Keratinocyte (primary cell): ENCODE measurements around the gene DDA1. TPM values are rescaled to one million over a fixed set of nuclear protein-coding genes. Genes with fewer than 3 reads are reported as not detected.

ENCODE experiments used
- DNase-seq: peaks from one replicate; pipeline ENCODE4 v3.0.0-alpha.2; 2011; ENCODE audit warnings: low read depth, missing footprints, low spot score
- FAIRE-seq: peaks from 2 replicates; lab custom pipeline; 2011; peaks lifted over from hg19 to GRCh38; lab: Jason Lieb, UNC
- H2AFZ ChIP-seq: 2 replicates; pipeline ENCODE4 v1.6.0; 2012; ENCODE audit warnings: low read length, control low read depth, inconsistent platforms; ENCODE audit not compliant: control insufficient read depth
- H3K27ac ChIP-seq: 2 replicates; pipeline ENCODE4 v1.5.1; 2011; ENCODE audit warnings: low read length; ENCODE audit not compliant: control insufficient read depth, insufficient read depth
- H3K27me3 ChIP-seq: 3 replicates; pipeline ENCODE4 v1.6.0; 2011; ENCODE audit warnings: low read length; ENCODE audit not compliant: control insufficient read depth, insufficient read depth; ENCODE audit errors: extremely low read depth
- H3K36me3 ChIP-seq, 2 experiments: 2 replicates in 1 of 2; 3 replicates in 1 of 2; pipeline ENCODE4 v1.5.1; 2011; ENCODE audit warnings: low read length in 2 of 2, mild to moderate bottlenecking in 1 of 2; ENCODE audit not compliant: control insufficient read depth in 2 of 2, insufficient read depth in 2 of 2; ENCODE audit errors: extremely low read depth in 1 of 2
- H3K4me1 ChIP-seq: 3 replicates; pipeline ENCODE4 v1.5.1; 2011; ENCODE audit warnings: low read length; ENCODE audit not compliant: control insufficient read depth, insufficient read depth; ENCODE audit errors: extremely low read depth
- H3K4me2 ChIP-seq: 3 replicates; pipeline ENCODE4 v1.6.0; 2011; ENCODE audit warnings: low read depth, low read length; ENCODE audit not compliant: control insufficient read depth, insufficient read depth; ENCODE audit errors: extremely low read depth
- H3K4me3 ChIP-seq, 3 experiments: fragments of 200-600 bp in 1 of 3; sonication (generic) in 1 of 3; 2 replicates in 2 of 3; 3 replicates in 1 of 3; pipeline ENCODE4 v1.5.1; 2011 to 2016; ENCODE audit warnings: low read length in 3 of 3, mild to moderate bottlenecking in 3 of 3, control low read depth in 2 of 3, inconsistent platforms in 1 of 3, low read depth in 1 of 3, mixed read lengths in 1 of 3, mixed run types in 1 of 3, moderate library complexity in 1 of 3; ENCODE audit not compliant: control insufficient read depth in 2 of 3, insufficient read depth in 2 of 3; ENCODE audit errors: extremely low read depth in 1 of 3
- H3K79me2 ChIP-seq: 2 replicates; pipeline ENCODE4 v1.6.0; 2012; ENCODE audit warnings: low read length; ENCODE audit not compliant: control insufficient read depth, insufficient read depth
- H3K9ac ChIP-seq: 3 replicates; pipeline ENCODE4 v1.6.0; 2011; ENCODE audit warnings: low read length; ENCODE audit not compliant: control insufficient read depth, insufficient read depth; ENCODE audit errors: extremely low read depth
- H3K9me1 ChIP-seq: 3 replicates; pipeline ENCODE4 v1.6.0; 2011; ENCODE audit warnings: low read length; ENCODE audit not compliant: control insufficient read depth, insufficient read depth; ENCODE audit errors: extremely low read depth
- H3K9me3 ChIP-seq: 2 replicates; pipeline ENCODE4 v1.5.1; 2012; ENCODE audit warnings: low read depth, low read length; ENCODE audit not compliant: control insufficient read depth
- H4K20me1 ChIP-seq: 3 replicates; pipeline ENCODE4 v1.6.0; 2011; ENCODE audit warnings: low read length; ENCODE audit not compliant: control insufficient read depth, insufficient read depth; ENCODE audit errors: extremely low read depth
- CTCF ChIP-seq, 3 experiments: IDR thresholded peaks in 1 of 3; conservative IDR thresholded peaks in 1 of 3; optimal IDR thresholded peaks in 1 of 3; 2 replicates in 2 of 3; 3 replicates in 1 of 3; pipeline versions ENCODE3 to v1.5.1; 2011; ENCODE audit warnings: low read length in 3 of 3, mild to moderate bottlenecking in 3 of 3, moderate library complexity in 2 of 3, control low read depth in 1 of 3, inconsistent platforms in 1 of 3; ENCODE audit not compliant: insufficient read depth in 2 of 3; ENCODE audit errors: extremely low read depth in 1 of 3
- EZH2 ChIP-seq: IDR thresholded peaks from one replicate; pipeline ENCODE4 v1.6.1; 2012; ENCODE audit warnings: inconsistent platforms, mild to moderate bottlenecking, low read length, moderate library complexity
- dilution Hi-C: fragments of 300-500 bp; cut with MboI; formaldehyde crosslinking; loops from one replicate; pipeline ENCODE4 v1.7.0; 2020; ENCODE audit warnings: low sequenced_read_pairs; ENCODE audit not compliant: extremely low pct_ligation_motif_present
- polyA plus RNA-seq, 5 experiments: library from polyadenylated mRNA; depleted of rRNA in 3 of 5; stranded (reverse) in 3 of 5; stranded (forward) in 1 of 5; unstranded in 1 of 5; fragments of >200 nt; gene quantifications; 1 replicate in 1 of 5; 2 replicates in 3 of 5; 3 replicates in 1 of 5; pipeline versions ENCODE4 v1.2.1 to v1.2.3, GENCODE V29; 2011 to 2012; ENCODE audit warnings: missing spikeins in 2 of 5, low read depth in 1 of 5, low replicate concordance in 1 of 5

DDA1 gene
- polyA plus RNA-seq, 1 donor (not counting 4 experiments of a cell fraction or from before 2014, with no cell fraction given) = 59.4 TPM

DNA sequence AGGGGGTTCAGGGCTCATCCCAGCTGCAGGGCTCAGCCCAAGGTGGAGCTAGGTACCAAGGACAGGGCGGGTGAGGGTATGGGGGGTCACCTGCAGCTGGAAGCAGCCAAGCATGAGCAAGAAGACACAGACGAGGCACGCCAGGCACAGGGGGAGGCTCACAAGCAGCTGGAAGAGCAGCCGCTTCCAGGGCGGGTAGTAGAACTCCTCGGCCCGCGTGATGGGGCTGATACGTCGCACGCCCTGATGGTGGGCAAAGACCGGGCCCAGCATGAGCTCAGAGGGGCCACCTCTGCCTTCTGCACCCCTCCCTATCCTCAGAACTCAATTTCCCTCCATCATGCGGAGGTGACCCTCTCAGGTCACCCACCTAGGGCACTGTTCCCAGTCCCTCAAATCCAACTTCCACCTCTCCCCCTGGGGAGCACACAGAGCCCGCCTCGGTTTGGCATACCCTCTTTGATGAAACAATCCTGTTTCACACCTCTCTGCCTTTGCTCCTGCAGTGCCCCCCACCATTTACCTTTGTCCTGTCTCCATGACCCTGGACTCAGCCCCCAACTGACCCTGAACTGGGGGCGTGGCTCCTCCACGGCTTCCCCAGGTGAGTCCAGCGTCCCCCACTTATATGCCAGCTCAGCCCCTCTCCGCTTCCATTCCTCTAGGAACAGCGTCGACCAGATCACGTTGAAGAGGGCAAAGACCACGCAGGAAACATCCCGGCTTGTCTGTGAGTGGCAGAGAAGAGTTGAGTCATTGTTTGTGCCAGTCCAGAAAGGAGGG is 21.1 kb downstream of the DDA1 start:
- peaks cover 27% of the 10 kb centered on the region for H3K4me1 ChIP-seq
- FAIRE-seq (no peak), DNase-seq (no peak)
- dilution Hi-C loops = no loop called here
- TF ChIP-seq EZH2 = no peak
- TF ChIP-seq CTCF (optimal IDR thresholded peaks at IDR 0.05 in 1 of 3, IDR thresholded peaks at IDR 0.05 in 1 of 3, conservative IDR thresholded peaks at IDR 0.05 in 1 of 3; ENCODE audit: extremely low read depth in 1 of 3, insufficient read depth in 2 of 3, low read length in 3 of 3) = no peak
- no peaks in the 10 kb centered on the region for H3K9me3 ChIP-seq
- peaks cover 25% of the 10 kb centered on the region for H3K27me3 ChIP-seq
- H3K36me3 ChIP-seq = no peaks in the 10 kb centered on the region
- H4K20me1 ChIP-seq = no peaks in the 10 kb centered on the region
- no peak overlapping the region for H3K27ac ChIP-seq
- no peak overlapping the region for H3K4me2 ChIP-seq
- H3K9me1 ChIP-seq = no peaks in the 10 kb centered on the region
- H3K9ac ChIP-seq = no peak overlapping the region
- no peaks in the 10 kb centered on the region for H3K79me2 ChIP-seq
- H2AFZ ChIP-seq = no peak overlapping the region
- H3K4me3 ChIP-seq = no peak overlapping the region

GRCh38 chr19:17331045-17331558 is 21.7 kb downstream of the DDA1 start:
- FAIRE-seq = no peak

More at GRCh38 chr19:17331045-17331558, 21.7 kb downstream of the DDA1 start:
- dilution Hi-C loops = no loop called here
- Histone ChIP-seq H3K9me3 (no peaks in the 10 kb centered on the region), H3K4me3 (no peak overlapping the region), H3K27ac (no peak overlapping the region), H3K79me2 (no peaks in the 10 kb centered on the region), H3K4me2 (no peak overlapping the region), H3K9me1 (no peaks in the 10 kb centered on the region), H3K27me3 (peaks cover 25% of the 10 kb centered on the region), H3K36me3 (no peaks in the 10 kb centered on the region), H3K4me1 (peaks cover 28% of the 10 kb centered on the region), H4K20me1 (no peaks in the 10 kb centered on the region), H2AFZ (no peak overlapping the region), H3K9ac (no peak overlapping the region)
- TF ChIP-seq CTCF (optimal IDR thresholded peaks at IDR 0.05 in 1 of 3, IDR thresholded peaks at IDR 0.05 in 1 of 3, conservative IDR thresholded peaks at IDR 0.05 in 1 of 3; ENCODE audit: extremely low read depth in 1 of 3, insufficient read depth in 2 of 3, low read length in 3 of 3) (no peak), EZH2 (no peak)
- no peak for DNase-seq
